ENCODE results near the gene DYNLRB2. TPM values are rescaled to one million over a fixed set of nuclear protein-coding genes. Genes with fewer than 3 reads are reported as not detected.

DYNLRB2 gene
- total and polyA plus RNA-seq, 2 of the 13 experiments (the other 11 are each of a cell fraction or from before 2014, with no cell fraction given): not detected

GRCh38 chr16:80585764-80586163 is 45.0 kb downstream of the DYNLRB2 start:
- no peaks in the 10 kb centered on the region for H3K4me1 ChIP-seq (ENCODE audit: insufficient read depth, low read length)
- TF ChIP-seq CTCF (CRISPR knock-in tag; IDR thresholded peaks at IDR 0.05): no peak
- TF ChIP-seq ATF6 (CRISPR knock-in tag; conservative IDR thresholded peaks at IDR 0.05): no peak
- no peak for TF ChIP-seq ZNF230 (CRISPR knock-in tag; IDR thresholded peaks at IDR 0.05)
- TF ChIP-seq ZNF703 (CRISPR knock-in tag; IDR thresholded peaks at IDR 0.05; ENCODE audit: borderline replicate concordance): no peak
- TF ChIP-seq RFXANK (CRISPR knock-in tag; IDR thresholded peaks at IDR 0.05): no peak
- no peaks in the 10 kb centered on the region for H3K9me3 ChIP-seq (ENCODE audit: low read length)
- H3K79me2 ChIP-seq (ENCODE audit: insufficient read depth, low read length): no peaks in the 10 kb centered on the region
- in situ Hi-C loops (cut with HindIII; ENCODE audit: extremely low pct_ligation_motif_present, low pct_unique_long_range_greater_than_20kb) (no loop called here), intact Hi-C loops (cut with micrococcal nuclease; ENCODE audit: unreplicated experiment) (no loop called here)
- DNase-seq (ENCODE audit: low spot score): no peak
- no TSS peak for BruUV-seq (replicated peaks)
- POLR2A ChIA-PET: no interaction called here
- H3K4me3 ChIP-seq (replicated peaks in 1 of 3; ENCODE audit: insufficient read depth in 1 of 3, low read depth in 2 of 3, low read length in 3 of 3): no peak overlapping the region
- FAIRE-seq: no peak
- CTCF ChIA-PET (ENCODE audit: low intra/inter-chr PET ratio, low total read pairs): no interaction called here
- no peaks in the 10 kb centered on the region for H3K36me3 ChIP-seq (replicated peaks in 1 of 2; ENCODE audit: control insufficient read depth in 1 of 2, insufficient read depth in 2 of 2, low read length in 2 of 2)
- H4K20me1 ChIP-seq (ENCODE audit: insufficient read depth, low read length): no peaks in the 10 kb centered on the region
- WGBS (ENCODE audit: low lambda C conversion rate): 1% methylated on average over 4 of the region's 4 CpGs
- H3K27me3 ChIP-seq (ENCODE audit: control insufficient read depth in 1 of 2, insufficient read depth in 2 of 2, low read length in 2 of 2): no peaks in the 10 kb centered on the region
- no peak overlapping the region for H3K9ac ChIP-seq (ENCODE audit: insufficient read depth, low read depth, low read length)
- no peak overlapping the region for H3K27ac ChIP-seq (ENCODE audit: extremely low read length, insufficient read depth, low read length)
- H3K4me2 ChIP-seq (ENCODE audit: low read depth, low read length): no peak overlapping the region
- H2AFZ ChIP-seq (ENCODE audit: low read length): no peak overlapping the region
- no peak for ATAC-seq

- no peak overlapping the region for H2AFZ ChIP-seq (ENCODE audit: low read length)
- H3K79me2 ChIP-seq (ENCODE audit: insufficient read depth, low read length): no peaks in the 10 kb centered on the region
- TF ChIP-seq ZNF850 (CRISPR knock-in tag; conservative IDR thresholded peaks at IDR 0.05) (no peak), TRIM24 (CRISPR knock-in tag; IDR thresholded peaks at IDR 0.05) (no peak), BCLAF1 (IDR thresholded peaks at IDR 0.05) (no peak), XRCC5 (optimal IDR thresholded peaks at IDR 0.05; ENCODE audit: low read length) (no peak), ZNF383 (CRISPR knock-in tag; IDR thresholded peaks at IDR 0.05; ENCODE audit: borderline replicate concordance) (no peak), EHMT2 (IDR thresholded peaks at IDR 0.05; ENCODE audit: borderline replicate concordance, low read depth, low read length) (no peak), HHEX (CRISPR knock-in tag; IDR thresholded peaks at IDR 0.05) (no peak)
- intact Hi-C loops (cut with micrococcal nuclease; ENCODE audit: unreplicated experiment) (no loop called here), in situ Hi-C loops (cut with HindIII; ENCODE audit: extremely low pct_ligation_motif_present, low pct_unique_long_range_greater_than_20kb) (no loop called here)
- no peaks in the 10 kb centered on the region for H3K4me1 ChIP-seq (ENCODE audit: insufficient read depth, low read length)
- H3K27me3 ChIP-seq (ENCODE audit: control insufficient read depth in 1 of 2, insufficient read depth in 2 of 2, low read length in 2 of 2): no peaks in the 10 kb centered on the region
- POLR2A ChIA-PET: no interaction called here
- H3K9me3 ChIP-seq (ENCODE audit: low read length): no peaks in the 10 kb centered on the region
- H3K36me3 ChIP-seq (replicated peaks in 1 of 2; ENCODE audit: control insufficient read depth in 1 of 2, insufficient read depth in 2 of 2, low read length in 2 of 2): no peaks in the 10 kb centered on the region
- ATAC-seq: no peak
- no peak for FAIRE-seq
- DNase-seq (ENCODE audit: low spot score): no peak
- no peak overlapping the region for H3K27ac ChIP-seq (ENCODE audit: extremely low read length, insufficient read depth, low read length)
- no peak overlapping the region for H3K4me2 ChIP-seq (ENCODE audit: low read depth, low read length)
- CTCF ChIA-PET (ENCODE audit: low intra/inter-chr PET ratio, low total read pairs): no interaction called here
- no peak overlapping the region for H3K4me3 ChIP-seq (replicated peaks in 1 of 3; ENCODE audit: insufficient read depth in 1 of 3, low read depth in 2 of 3, low read length in 3 of 3)
- H4K20me1 ChIP-seq (ENCODE audit: insufficient read depth, low read length): no peaks in the 10 kb centered on the region
- BruUV-seq (replicated peaks): no TSS peak
- no peak overlapping the region for H3K9ac ChIP-seq (ENCODE audit: insufficient read depth, low read depth, low read length)
Observed at GRCh38 chr16:80586476-80586875, 45.7 kb downstream of the DYNLRB2 start.

Data from HepG2 (cell line).